H9 (cell line): Measurements from ENCODE around the gene TMCC2. TPM values are rescaled to one million over a fixed set of nuclear protein-coding genes. Genes with fewer than 3 reads are reported as not detected.

ENCODE experiments used
- DNase-seq: peaks from one replicate; pipeline ENCODE4 v3.0.0-alpha.2; 2017
- H2AFZ ChIP-seq: one replicate; pipeline ENCODE4 v1.6.1; 2013; ENCODE audit warnings: mild to moderate bottlenecking, low read length, control low read depth, moderate library complexity
- H2AK5ac ChIP-seq: 2 replicates; pipeline ENCODE4 v1.6.1; 2013; ENCODE audit warnings: low read length, control low read depth, mixed read lengths; ENCODE audit not compliant: insufficient read length
- H2BK120ac ChIP-seq: one replicate; pipeline ENCODE4 v1.6.1; 2013; ENCODE audit warnings: low read depth, mild to moderate bottlenecking, low read length, control low read depth, inconsistent platforms; ENCODE audit not compliant: poor library complexity, severe bottlenecking
- H2BK12ac ChIP-seq: 2 replicates; pipeline ENCODE4 v1.6.1; 2013; ENCODE audit warnings: low read length, control low read depth, mixed read lengths, low read depth; ENCODE audit not compliant: insufficient read length
- H2BK15ac ChIP-seq: 2 replicates; pipeline ENCODE4 v1.6.1; 2013; ENCODE audit warnings: low read depth, low read length, control low read depth
- H2BK20ac ChIP-seq: one replicate; pipeline ENCODE4 v1.6.1; 2013; ENCODE audit warnings: low read depth, mild to moderate bottlenecking, low read length, control low read depth, inconsistent platforms; ENCODE audit not compliant: poor library complexity, severe bottlenecking
- H2BK5ac ChIP-seq: 2 replicates; pipeline ENCODE4 v1.6.1; 2013; ENCODE audit warnings: low read length, control low read depth, mixed read lengths; ENCODE audit not compliant: insufficient read length
- H3K14ac ChIP-seq: 2 replicates; pipeline ENCODE4 v1.6.1; 2013; ENCODE audit warnings: low read length, control low read depth; ENCODE audit not compliant: insufficient read depth
- H3K18ac ChIP-seq: 2 replicates; pipeline ENCODE4 v1.6.1; 2013; ENCODE audit warnings: low read depth, mild to moderate bottlenecking, mixed read lengths, low read length, control low read depth; ENCODE audit not compliant: insufficient read length
- H3K23ac ChIP-seq: 2 replicates; pipeline ENCODE4 v1.6.1; 2013; ENCODE audit warnings: low read length, control low read depth, mixed read lengths, low read depth; ENCODE audit not compliant: insufficient read length
- H3K23me2 ChIP-seq: 2 replicates; pipeline ENCODE4 v1.6.1; 2013; ENCODE audit warnings: low read depth, mild to moderate bottlenecking, mixed read lengths, low read length, control low read depth; ENCODE audit not compliant: insufficient read length, poor library complexity, severe bottlenecking
- H3K27ac ChIP-seq: 2 replicates; pipeline ENCODE4 v1.5.1; 2013; ENCODE audit warnings: low read length, control low read depth, mixed read lengths, low read depth; ENCODE audit not compliant: insufficient read length
- H3K27me3 ChIP-seq: 2 replicates; pipeline ENCODE4 v1.6.1; 2013; ENCODE audit warnings: low read length, control low read depth, inconsistent platforms; ENCODE audit not compliant: insufficient read depth
- H3K4ac ChIP-seq: 2 replicates; pipeline ENCODE4 v1.6.1; 2013; ENCODE audit warnings: low read depth, mild to moderate bottlenecking, control low read depth, inconsistent platforms, low read length, moderate library complexity
- H3K4me1 ChIP-seq: 2 replicates; pipeline ENCODE4 v1.6.1; 2013; ENCODE audit warnings: low read length, control low read depth, inconsistent platforms; ENCODE audit not compliant: insufficient read depth
- H3K4me2 ChIP-seq: 2 replicates; pipeline ENCODE4 v1.6.1; 2013; ENCODE audit warnings: low read length, control low read depth, mixed read lengths; ENCODE audit not compliant: insufficient read length, insufficient read depth
- H3K56ac ChIP-seq: 2 replicates; pipeline ENCODE4 v1.6.1; 2013; ENCODE audit warnings: low read depth, mild to moderate bottlenecking, mixed read lengths, low read length, control low read depth; ENCODE audit not compliant: insufficient read length
- H3K79me1 ChIP-seq: 2 replicates; pipeline ENCODE4 v1.6.1; 2013; ENCODE audit warnings: low read depth, mild to moderate bottlenecking, moderate library complexity, low read length, control low read depth, inconsistent platforms; ENCODE audit not compliant: insufficient read depth, poor library complexity, severe bottlenecking
- H3K79me2 ChIP-seq: 2 replicates; pipeline ENCODE4 v1.6.1; 2013; ENCODE audit warnings: low read length, control low read depth, inconsistent platforms; ENCODE audit not compliant: insufficient read depth
- H3K9ac ChIP-seq: 2 replicates; pipeline ENCODE4 v1.6.1; 2013; ENCODE audit warnings: low read length, control low read depth, mixed read lengths; ENCODE audit not compliant: insufficient read length; ENCODE audit errors: extremely low read depth
- H3K9me3 ChIP-seq: one replicate; pipeline ENCODE4 v1.6.1; 2013; ENCODE audit warnings: low read depth, low read length, inconsistent platforms; ENCODE audit not compliant: control insufficient read depth
- H3T11ph ChIP-seq: one replicate; pipeline ENCODE4 v1.6.1; 2013; ENCODE audit warnings: mild to moderate bottlenecking, low read length, control low read depth, inconsistent platforms
- H4K20me1 ChIP-seq: one replicate; pipeline ENCODE4 v1.6.1; 2013; ENCODE audit not compliant: control insufficient read depth, insufficient read length, insufficient read depth
- H4K5ac ChIP-seq: 2 replicates; pipeline ENCODE4 v1.6.1; 2013; ENCODE audit warnings: low read depth, mild to moderate bottlenecking, mixed read lengths, low read length, control low read depth; ENCODE audit not compliant: insufficient read length
- H4K8ac ChIP-seq: replicated peaks from 2 replicates; pipeline ENCODE4 v1.6.1; 2013; ENCODE audit warnings: low read length, control low read depth, mixed read lengths, low read depth; ENCODE audit not compliant: insufficient read length
- H4K91ac ChIP-seq: 2 replicates; pipeline ENCODE4 v1.6.1; 2013; ENCODE audit warnings: low read depth, mild to moderate bottlenecking, moderate library complexity, mixed read lengths, low read length, control low read depth; ENCODE audit not compliant: insufficient read length
- H3K27ac Mint-ChIP-seq, 3 experiments: 2 replicates in 2 of 3; 3 replicates in 1 of 3; pipeline ENCODE4 v1.8.0; 2020 to 2021; ENCODE audit warnings: mixed read lengths in 3 of 3, mild to moderate bottlenecking in 1 of 3, moderate library complexity in 1 of 3
- H3K27me3 Mint-ChIP-seq: 2 replicates; pipeline ENCODE4 v1.8.0; 2021; ENCODE audit warnings: low read depth, mild to moderate bottlenecking, moderate library complexity, mixed read lengths
- H3K36me3 Mint-ChIP-seq, 3 experiments: 2 replicates in 2 of 3; 3 replicates in 1 of 3; pipeline ENCODE4 v1.8.0; 2020 to 2021; ENCODE audit warnings: low read depth in 3 of 3, mixed read lengths in 3 of 3; ENCODE audit not compliant: insufficient read depth in 1 of 3
- H3K4me1 Mint-ChIP-seq, 2 experiments: 2 replicates each; pipeline ENCODE4 v1.8.0; 2020; ENCODE audit warnings: mixed read lengths in 2 of 2
- H3K4me3 Mint-ChIP-seq, 2 experiments: 2 replicates in 1 of 2; 3 replicates in 1 of 2; pipeline ENCODE4 v1.8.0; 2020 to 2021; ENCODE audit warnings: mild to moderate bottlenecking in 2 of 2, mixed read lengths in 2 of 2, moderate library complexity in 1 of 2
- H3K9me3 Mint-ChIP-seq, 2 experiments: 2 replicates in 1 of 2; 3 replicates in 1 of 2; pipeline ENCODE4 v1.8.0; 2020; ENCODE audit warnings: mild to moderate bottlenecking in 2 of 2, mixed read lengths in 2 of 2, moderate library complexity in 1 of 2
- WGBS: extraction: QIAGEN DNeasy Blood & Tissue Kit; methylation state at CpG from one replicate; pipeline ENCODE4 v1.1.7; 2013; ENCODE audit warnings: missing lambda C conversion rate, low lambda C conversion rate, mixed read lengths; ENCODE audit not compliant: insufficient read length; ENCODE audit errors: extremely low coverage; 5-methylcytosine and 5-hydroxymethylcytosine counted together
- total RNA-seq: library from RNA; stranded (reverse); gene quantifications from 2 replicates; pipeline ENCODE4 v1.2.1, GENCODE V29; 2021
- TF ChIP-seq, protein P1 (sequence below): fragments of 200-600 bp; sonication (generic); conservative IDR thresholded peaks from 3 replicates; pipeline ENCODE4 v1.8.0; 2021; ENCODE audit warnings: antibody characterized with exemption, mild to moderate bottlenecking

TMCC2 gene
- total RNA-seq, 1 experiment from 2014 or later, result 11.7 TPM

DNA sequence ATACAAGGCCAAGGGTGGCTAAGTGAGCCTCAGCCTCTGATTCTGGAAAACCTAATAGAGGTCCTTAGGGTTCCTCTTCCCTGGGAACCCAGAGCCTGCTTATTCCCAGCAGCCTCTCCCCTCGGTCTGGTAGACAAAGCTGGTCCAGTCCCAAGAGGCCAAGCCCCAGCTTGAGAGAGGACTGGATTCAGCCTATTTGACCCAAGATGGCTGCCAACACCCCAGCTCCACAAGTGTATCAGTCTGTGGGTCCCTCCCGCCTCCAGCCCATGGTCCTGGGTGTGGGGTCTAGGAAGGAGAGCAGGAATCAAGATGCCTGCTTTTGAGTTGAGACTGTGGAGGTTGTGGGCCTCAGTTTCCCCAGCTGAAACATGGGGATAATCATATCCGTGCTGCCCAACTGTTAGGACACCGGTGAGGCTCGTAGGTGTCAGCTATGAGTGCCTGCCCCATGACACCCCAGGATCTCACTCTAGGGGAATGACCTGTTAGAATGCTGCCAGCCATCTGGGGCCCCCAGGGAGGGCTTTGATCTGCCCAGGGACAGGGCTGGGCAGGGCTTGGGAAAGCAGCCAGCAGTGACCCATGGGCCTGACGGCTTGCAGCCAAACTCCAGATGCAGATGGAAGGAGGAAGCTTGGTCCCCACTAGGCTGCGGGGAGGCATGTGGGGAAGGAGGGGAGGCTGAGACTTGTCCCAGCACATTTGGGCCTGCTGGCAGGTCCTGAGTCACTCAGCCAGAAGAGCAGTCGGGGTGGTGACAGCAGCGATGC lies 48.4 kb downstream of the TMCC2 start:
- no peak overlapping the region for H3K27ac Mint-ChIP-seq
- Histone ChIP-seq H4K8ac (no peak overlapping the region), H2BK12ac (no peak overlapping the region), H3K9ac (no peak overlapping the region), H2AK5ac (no peak overlapping the region), H3K9me3 (no peaks in the 10 kb centered on the region), H2BK15ac (no peak overlapping the region), H3K27ac (no peak overlapping the region), H4K20me1 (peaks cover 2% of the 10 kb centered on the region), H3K14ac (no peak overlapping the region; the same call in 1 of the 2 replicates), H3K23me2 (no peaks in the 10 kb centered on the region), H3K79me2 (no peaks in the 10 kb centered on the region), H3K27me3 (no peaks in the 10 kb centered on the region), H3K4me1 (peaks cover 3% of the 10 kb centered on the region; the same call in 1 of the 2 replicates), H2BK120ac (no peak overlapping the region), H3T11ph (no peak overlapping the region), H3K4me2 (no peak overlapping the region), H4K91ac (no peak overlapping the region), H4K5ac (no peak overlapping the region), H2BK5ac (no peak overlapping the region), H2BK20ac (no peak overlapping the region), H3K79me1 (no peaks in the 10 kb centered on the region), H3K56ac (no peak overlapping the region), H3K23ac (no peak overlapping the region), H2AFZ (no peak overlapping the region), H3K4ac (no peak overlapping the region; the same call in 1 of the 2 replicates), H3K18ac (no peak overlapping the region)
- DNase-seq, result no peak
- H3K36me3 Mint-ChIP-seq, result peaks cover 1 to 8% (median 7%) of the 10 kb centered on the region in 3 experiments; a peak in 6 of 7 replicates
- H3K4me1 Mint-ChIP-seq, result peaks cover 26 to 41% of the 10 kb centered on the region in 2 experiments
- H3K4me3 Mint-ChIP-seq, result no peak overlapping the region
- WGBS, result no CpG with 5 or more reads among the region's 9 CpGs
- H3K9me3 Mint-ChIP-seq, result no peaks in the 10 kb centered on the region; a peak in 2 of 5 replicates
- no peaks in the 10 kb centered on the region for H3K27me3 Mint-ChIP-seq
- TF ChIP-seq, protein P1, sequence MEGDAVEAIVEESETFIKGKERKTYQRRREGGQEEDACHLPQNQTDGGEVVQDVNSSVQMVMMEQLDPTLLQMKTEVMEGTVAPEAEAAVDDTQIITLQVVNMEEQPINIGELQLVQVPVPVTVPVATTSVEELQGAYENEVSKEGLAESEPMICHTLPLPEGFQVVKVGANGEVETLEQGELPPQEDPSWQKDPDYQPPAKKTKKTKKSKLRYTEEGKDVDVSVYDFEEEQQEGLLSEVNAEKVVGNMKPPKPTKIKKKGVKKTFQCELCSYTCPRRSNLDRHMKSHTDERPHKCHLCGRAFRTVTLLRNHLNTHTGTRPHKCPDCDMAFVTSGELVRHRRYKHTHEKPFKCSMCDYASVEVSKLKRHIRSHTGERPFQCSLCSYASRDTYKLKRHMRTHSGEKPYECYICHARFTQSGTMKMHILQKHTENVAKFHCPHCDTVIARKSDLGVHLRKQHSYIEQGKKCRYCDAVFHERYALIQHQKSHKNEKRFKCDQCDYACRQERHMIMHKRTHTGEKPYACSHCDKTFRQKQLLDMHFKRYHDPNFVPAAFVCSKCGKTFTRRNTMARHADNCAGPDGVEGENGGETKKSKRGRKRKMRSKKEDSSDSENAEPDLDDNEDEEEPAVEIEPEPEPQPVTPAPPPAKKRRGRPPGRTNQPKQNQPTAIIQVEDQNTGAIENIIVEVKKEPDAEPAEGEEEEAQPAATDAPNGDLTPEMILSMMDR, result no peak
